ENCODE data around the gene IZUMO1.

The IZUMO1 gene

DNA sequence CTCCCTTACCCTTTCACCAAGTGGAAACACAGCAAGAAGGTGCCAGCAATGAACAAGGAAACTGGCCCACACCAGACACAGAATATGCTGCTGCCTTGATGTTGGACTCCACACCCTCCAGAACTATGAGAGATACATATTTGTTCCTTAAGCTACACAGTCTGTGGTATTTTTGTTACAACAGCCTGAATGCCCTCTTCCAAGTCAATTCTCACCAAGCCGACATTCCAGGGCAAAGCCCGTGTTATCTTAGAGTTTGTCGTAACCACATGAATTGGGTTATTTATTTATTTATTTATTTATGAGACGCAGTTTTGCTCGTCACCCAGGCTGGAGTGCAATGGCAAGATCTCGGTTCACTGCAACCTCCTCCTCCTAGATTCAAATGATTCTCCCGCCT is 23.6 kb upstream of the IZUMO1 start:
- TF ChIP-seq GATA1 (IDR thresholded peaks at IDR 0.05; ENCODE audit: low read depth, low read length), result no peak
- TF ChIP-seq POLR2A (IDR thresholded peaks at IDR 0.05; ENCODE audit: low read length), result no peak
- no peak for DNase-seq

DNA sequence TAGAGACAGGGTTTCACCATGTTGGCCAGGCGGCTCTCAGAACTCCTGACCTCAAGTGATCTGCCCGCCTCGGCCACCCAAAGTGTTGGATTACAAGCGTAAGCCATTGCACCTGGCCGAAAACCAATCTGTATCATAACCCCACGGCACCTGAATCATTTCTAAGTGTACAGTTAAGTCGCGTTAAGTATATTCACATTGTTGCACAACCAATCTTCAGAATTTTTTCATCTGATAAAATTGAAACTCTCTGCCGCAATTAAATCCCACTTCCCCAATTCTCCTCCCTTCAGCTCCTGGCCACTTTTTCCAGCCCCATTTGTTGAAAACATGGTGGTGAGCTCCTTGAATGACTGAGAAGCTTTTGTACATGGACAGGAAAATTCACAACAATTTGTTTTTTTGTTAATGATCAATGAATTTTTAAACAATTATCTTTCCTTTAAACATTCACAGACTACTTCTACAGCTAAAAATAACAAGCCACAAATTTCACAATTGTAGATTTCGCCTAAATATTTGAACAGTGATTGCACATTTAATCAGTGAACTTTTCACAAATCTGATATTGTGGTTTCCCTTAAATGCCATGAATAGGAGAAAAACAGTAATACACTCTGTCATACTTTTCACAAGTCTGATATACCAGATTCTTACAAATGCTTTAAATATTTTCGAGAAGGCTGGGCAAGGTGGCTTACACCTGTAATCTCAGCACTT is 22.4 kb upstream of the IZUMO1 start:
- DNase-seq, result no peak
- TF ChIP-seq GATA1 (IDR thresholded peaks at IDR 0.05; ENCODE audit: low read depth, low read length), result no peak
- no peak for TF ChIP-seq POLR2A (IDR thresholded peaks at IDR 0.05; ENCODE audit: low read length)

GRCh38 chr19:48768171-48768753 is 21.6 kb upstream of the IZUMO1 start:
- peak; percentile 69 to 76 for DNase-seq

DNA sequence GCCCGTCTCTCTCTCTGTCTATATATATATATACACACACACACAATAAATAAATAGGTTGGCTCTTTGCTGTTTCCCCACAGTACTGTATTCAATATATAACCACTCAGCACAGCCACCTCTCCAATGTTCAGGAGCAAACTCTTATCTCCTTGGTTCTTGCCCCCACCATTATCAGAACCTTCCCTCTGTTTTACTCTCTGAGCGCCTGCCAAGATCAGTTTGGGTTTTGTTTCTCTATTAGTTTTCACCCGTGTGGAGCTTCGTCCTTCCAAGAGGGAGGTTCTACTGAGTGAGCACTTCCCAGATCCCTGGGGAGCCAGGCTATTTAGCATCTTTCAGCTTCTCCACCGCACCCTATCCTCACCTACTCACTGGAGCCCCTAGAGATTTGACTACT is 19.1 kb upstream of the IZUMO1 start:
- peak; percentile 80 to 90 for DNase-seq

DNA sequence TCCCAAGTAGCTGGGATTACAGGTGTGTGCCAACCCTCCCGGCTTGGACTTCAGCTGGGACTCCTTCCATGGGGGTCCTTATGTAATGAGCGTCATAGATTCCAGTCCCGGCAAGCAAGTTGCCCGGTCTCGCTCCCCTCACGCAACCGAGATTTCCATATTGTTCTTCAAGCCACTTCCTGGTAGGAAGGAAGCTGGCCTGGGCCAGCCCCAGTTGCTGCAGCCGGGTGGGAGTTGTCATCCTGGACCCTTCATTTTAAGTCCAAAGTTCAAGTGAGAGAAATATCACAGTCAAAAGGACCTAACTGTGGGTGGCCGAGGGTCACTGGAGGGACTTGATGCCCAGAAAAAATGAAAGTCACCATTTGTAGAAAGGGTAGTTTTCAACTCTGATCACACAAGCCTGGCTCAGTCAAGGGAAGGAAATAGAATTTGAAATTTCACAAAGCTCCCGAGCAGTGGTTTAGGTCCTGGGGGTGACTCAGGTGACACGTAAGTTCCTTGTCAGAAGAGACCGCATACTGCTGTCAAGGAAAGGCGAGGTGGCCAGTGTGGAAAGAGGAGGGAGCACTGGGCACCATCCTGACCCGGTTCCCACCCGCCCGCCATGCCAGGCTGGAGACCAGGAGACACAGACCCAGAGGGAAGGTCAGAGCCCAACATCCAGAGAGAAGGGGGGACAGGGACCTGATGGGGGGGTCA is 13.9 kb upstream of the IZUMO1 start:
- TF ChIP-seq GATA1 (IDR thresholded peaks at IDR 0.05; ENCODE audit: low read depth, low read length), result no peak
- TF ChIP-seq POLR2A (IDR thresholded peaks at IDR 0.05; ENCODE audit: low read length), result no peak
- no peak for DNase-seq

DNA sequence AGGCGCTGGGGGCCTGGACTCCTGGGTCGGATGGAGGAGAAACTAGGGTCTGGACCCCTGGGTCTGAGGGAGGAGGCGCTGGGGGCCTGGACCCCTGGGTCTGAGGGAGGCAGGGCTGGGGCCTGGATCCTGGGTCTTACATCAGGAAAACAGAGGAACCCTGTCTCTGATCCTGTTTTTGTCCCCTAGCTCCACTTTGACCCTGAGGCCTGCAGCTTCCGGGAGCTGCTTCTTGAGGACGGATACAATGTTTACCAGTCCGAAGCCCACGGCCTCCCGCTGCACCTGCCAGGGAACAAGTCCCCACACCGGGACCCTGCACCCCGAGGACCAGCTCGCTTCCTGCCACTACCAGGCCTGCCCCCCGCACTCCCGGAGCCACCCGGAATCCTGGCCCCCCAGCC is 11.0 kb upstream of the IZUMO1 start:
- TF ChIP-seq POLR2A (IDR thresholded peaks at IDR 0.05; ENCODE audit: low read length), result no peak
- DNase-seq, result no peak

DNA sequence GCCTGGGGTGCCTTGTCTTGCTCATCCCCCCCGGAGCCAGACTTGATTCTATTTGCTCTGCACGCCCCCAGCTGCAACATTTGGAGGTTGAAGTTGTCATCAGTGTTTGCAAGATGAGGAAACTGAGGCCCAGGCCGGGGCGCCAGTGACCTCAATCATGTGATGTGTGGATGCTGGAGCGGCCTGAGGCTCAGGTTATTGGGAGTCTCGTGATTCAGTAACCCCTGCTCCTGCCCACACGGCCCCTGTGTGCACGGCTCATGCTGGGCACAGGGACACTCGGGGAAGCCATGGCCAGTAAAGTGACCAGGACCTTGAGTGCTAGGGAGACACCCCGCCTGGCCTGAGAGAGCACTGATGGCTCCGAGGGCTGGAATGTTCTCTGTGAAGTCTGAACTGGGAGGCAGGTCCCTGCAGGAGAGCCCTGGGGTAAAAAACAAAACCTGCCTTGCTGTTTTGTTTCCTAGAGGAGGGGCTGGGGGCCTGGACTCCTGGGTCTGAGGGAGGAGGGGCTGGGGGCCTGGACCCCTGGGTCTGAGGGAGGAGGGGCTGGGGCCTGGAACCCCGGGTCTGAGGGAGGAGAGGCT is 10.5 kb upstream of the IZUMO1 start:
- TF ChIP-seq POLR2A (IDR thresholded peaks at IDR 0.05; ENCODE audit: low read length), result no peak
- TF ChIP-seq GATA1 (IDR thresholded peaks at IDR 0.05; ENCODE audit: low read depth, low read length), result no peak
- DNase-seq, result no peak

DNA sequence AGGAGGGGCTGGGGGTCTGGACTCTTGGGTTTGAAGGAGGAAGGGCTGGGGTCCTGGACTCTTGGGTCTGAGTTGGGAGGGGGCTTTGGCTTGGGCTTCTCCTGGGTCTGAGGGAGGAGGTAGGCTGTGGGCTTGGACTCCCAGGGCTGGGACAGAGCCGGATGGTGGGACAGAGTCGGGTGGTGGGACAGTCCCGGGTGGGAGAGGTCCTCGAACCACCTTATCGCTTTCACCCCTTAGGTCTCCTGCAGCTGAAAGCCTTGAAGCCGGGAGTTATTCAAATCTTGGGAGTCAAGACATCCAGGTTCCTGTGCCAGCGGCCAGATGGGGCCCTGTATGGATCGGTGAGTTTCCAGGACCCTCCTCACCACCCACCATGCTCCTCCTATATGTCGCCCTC is 10.0 kb upstream of the IZUMO1 start:
- TF ChIP-seq GATA1 (IDR thresholded peaks at IDR 0.05; ENCODE audit: low read depth, low read length) (no peak), POLR2A (IDR thresholded peaks at IDR 0.05; ENCODE audit: low read length) (no peak)
- DNase-seq, result no peak

DNA sequence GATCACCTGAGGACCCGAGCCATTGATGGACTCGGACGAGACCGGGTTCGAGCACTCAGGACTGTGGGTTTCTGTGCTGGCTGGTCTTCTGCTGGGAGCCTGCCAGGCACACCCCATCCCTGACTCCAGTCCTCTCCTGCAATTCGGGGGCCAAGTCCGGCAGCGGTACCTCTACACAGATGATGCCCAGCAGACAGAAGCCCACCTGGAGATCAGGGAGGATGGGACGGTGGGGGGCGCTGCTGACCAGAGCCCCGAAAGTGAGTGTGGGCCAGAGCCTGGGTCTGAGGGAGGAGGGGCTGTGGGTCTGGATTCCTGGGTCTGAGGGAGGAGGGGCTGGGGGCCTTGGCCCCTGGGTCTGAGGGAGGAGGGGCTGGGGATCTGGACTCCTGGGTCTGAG is 9.5 kb upstream of the IZUMO1 start:
- TF ChIP-seq POLR2A (IDR thresholded peaks at IDR 0.05; ENCODE audit: low read length), result no peak
- no peak for TF ChIP-seq GATA1 (IDR thresholded peaks at IDR 0.05; ENCODE audit: low read depth, low read length)
- DNase-seq, result no peak

DNA sequence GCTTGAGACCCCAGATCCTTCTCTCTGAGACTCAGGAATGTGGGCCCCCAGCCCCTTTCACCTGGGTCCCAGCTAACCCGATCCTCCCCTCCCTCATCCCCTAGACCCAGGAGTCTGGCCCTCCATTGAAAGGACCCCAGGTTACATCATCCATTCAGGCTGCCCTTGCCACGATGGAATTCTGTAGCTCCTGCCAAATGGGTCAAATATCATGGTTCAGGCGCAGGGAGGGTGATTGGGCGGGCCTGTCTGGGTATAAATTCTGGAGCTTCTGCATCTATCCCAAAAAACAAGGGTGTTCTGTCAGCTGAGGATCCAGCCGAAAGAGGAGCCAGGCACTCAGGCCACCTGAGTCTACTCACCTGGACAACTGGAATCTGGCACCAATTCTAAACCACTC is 9.1 kb upstream of the IZUMO1 start:
- no peak for DNase-seq
- TF ChIP-seq GATA1 (IDR thresholded peaks at IDR 0.05; ENCODE audit: low read depth, low read length) (no peak), POLR2A (IDR thresholded peaks at IDR 0.05; ENCODE audit: low read length) (no peak)

GRCh38 chr19:48755084-48755641 is 8.5 kb upstream of the IZUMO1 start, which contains the start of gene FGF21:
TSS of gene FGF21 (plus strand) at chr19:48755524. CDS start at chr19:48756237, 713 bp downstream.
- TF ChIP-seq GATA1 (IDR thresholded peaks at IDR 0.05; ENCODE audit: low read depth, low read length) (no peak), POLR2A (IDR thresholded peaks at IDR 0.05; ENCODE audit: low read length) (no peak)
- DNase-seq, result peak in 1 of 2 experiments; percentile 56

- no peak for TF ChIP-seq GATA1 (IDR thresholded peaks at IDR 0.05; ENCODE audit: low read depth, low read length)
- TF ChIP-seq POLR2A (IDR thresholded peaks at IDR 0.05; ENCODE audit: low read length), result peak; percentile 45
Observed at GRCh38 chr19:48752496-48753365, 6.0 kb upstream of the IZUMO1 start, which contains the start of gene FUT1. TSS of gene FUT1 (minus strand) at chr19:48752641. CDS start at chr19:48751281, 1,360 bp downstream.

GRCh38 chr19:48751845-48752495 is 5.3 kb upstream of the IZUMO1 start:
- no peak for DNase-seq
- TF ChIP-seq POLR2A (IDR thresholded peaks at IDR 0.05; ENCODE audit: low read length), result no peak
- no peak for TF ChIP-seq GATA1 (IDR thresholded peaks at IDR 0.05; ENCODE audit: low read depth, low read length)

More at GRCh38 chr19:48752496-48753365, 6.0 kb upstream of the IZUMO1 start, which contains the start of gene FUT1:
- DNase-seq, result peak; percentile 74 to 81
